NCI-H2171 treated with DMSO at 0.1 percent for 48 hours (cell line): Measurements from ENCODE around the gene PARD3B.

Experiments used
- DNase-seq: peaks from one replicate; lab custom pipeline; 2025; lab: John Stamatoyannopoulos, UW

PARD3B gene

GRCh38 chr2:204948822-204949221 is 403.5 kb downstream of the PARD3B start:
- DNase-seq: no peak

DNA sequence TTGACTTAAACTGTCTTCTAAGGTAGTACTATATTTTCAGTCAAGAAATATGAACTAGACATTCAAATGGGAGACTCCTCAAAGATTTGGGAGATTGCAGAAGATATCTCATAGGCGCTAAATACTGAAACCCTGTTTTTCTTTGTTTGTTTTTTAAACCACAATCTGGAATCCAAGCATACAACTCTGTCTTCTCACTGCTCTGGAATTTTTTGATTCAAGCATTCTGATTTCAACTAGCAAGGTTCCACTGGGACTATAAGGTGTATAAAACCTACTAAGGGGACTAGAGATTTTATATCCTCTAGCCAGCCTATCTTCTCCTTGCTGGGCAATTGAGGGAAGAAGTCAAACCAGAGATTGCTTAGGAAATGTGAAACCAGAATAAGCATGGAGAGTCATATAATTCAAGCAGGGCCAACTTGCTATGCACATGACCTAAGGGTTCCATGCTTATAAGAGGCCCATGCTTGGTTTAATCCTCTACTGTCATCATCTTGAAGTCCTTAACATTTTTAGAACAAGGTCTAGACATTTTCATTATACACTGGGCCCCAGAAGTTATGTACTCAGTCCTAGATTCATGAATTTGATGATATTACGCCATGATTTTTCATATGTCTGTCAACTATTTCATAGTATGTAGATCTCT is 405.5 kb downstream of the PARD3B start:
- DNase-seq: no peak

DNA sequence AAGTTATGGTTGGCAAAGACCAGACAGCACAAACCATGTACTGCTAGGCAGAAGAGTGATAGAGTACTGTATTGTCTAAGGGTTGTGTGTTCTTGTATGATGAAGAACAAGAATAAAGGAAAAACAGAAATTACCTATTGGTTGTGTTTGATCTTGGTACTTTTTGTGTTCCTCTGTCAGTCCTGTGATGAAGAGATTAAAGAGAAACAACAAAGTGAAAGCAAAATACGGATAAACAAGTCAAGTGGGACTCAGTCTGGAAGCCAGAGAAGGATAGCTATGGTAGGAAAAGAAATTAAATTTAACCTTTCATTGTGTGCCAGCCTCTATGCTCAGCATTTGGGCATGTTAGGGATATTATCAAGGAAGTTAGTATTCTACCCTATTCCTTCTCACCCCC is 413.1 kb downstream of the PARD3B start:
- no peak for DNase-seq

DNA sequence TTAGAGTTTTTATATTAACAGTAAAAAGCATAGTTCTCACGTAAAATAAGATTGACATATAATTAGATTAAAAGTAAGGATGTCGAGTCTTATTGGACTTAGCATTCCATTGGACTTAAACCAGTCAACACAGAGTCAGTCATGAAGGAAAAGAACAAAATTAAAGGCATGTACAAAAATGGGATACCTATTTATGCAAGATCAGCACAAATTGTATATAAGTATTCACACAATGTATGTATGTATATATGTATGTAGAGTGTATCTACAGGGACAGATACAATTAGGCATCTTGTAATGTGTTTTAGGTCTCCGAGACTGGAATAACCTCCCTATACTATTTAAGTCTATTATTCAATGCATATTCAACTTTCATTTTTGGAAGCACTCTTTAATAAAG is 419.1 kb downstream of the PARD3B start:
- no peak for DNase-seq

DNA sequence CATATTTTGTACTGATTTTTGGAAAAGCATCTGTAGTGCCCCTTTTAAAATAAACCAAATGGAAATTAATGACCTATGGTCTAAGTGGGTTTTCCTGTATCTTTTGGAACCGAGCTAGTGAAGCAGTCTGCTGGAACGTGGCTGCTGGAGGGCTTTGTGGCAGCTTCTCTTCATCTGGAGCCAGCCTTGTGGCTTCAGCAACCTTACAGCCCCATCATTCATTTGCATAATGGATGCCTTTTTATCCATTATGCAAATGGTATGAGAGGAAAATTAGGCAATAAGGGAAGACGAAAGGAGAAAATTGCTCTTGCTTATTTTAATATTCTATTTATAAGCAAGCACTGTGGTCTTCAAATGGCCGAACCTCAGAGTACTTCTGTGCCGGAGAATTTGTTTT is 421.0 kb downstream of the PARD3B start:
- no peak for DNase-seq

GRCh38 chr2:204967199-204967960 is 422.1 kb downstream of the PARD3B start:
- DNase-seq: peak; percentile 78

DNA sequence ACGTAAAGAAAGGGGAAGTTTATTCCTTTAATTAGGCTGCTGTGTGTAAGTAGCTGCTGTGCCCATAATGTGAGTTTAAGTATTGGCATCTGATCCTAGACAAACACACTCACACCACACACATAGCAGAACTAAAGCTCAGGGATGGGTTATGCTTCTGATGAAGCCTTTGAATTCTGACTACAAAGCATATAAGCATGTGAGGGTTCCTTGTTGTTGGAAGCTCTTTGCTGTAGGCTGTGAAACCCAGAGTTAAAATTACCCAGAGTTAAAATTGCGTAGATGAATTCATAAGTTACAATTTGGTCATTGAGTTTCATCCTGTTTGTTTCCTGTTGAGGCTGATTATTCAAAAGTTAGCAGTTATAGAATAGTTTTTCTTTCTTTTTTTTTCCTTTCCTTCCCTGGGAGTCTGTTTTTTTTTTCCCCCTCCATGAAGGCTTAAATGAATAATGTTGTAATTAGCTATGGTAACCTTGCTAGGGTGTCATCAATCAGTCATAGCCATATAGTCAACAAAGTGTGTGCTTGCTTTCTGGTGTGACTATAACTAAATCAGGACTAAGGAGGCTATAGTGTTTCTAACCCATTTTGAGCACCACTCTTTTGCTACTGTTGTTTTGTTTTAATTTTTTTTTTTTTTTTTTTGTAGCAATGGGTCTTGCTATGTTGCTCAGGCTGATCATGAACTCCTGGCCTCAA is 426.1 kb downstream of the PARD3B start:
- no peak for DNase-seq

GRCh38 chr2:204972161-204972560 is 426.9 kb downstream of the PARD3B start:
- no peak for DNase-seq

- DNase-seq: no peak
Measured at GRCh38 chr2:204972606-204973336, 427.5 kb downstream of the PARD3B start.

DNA sequence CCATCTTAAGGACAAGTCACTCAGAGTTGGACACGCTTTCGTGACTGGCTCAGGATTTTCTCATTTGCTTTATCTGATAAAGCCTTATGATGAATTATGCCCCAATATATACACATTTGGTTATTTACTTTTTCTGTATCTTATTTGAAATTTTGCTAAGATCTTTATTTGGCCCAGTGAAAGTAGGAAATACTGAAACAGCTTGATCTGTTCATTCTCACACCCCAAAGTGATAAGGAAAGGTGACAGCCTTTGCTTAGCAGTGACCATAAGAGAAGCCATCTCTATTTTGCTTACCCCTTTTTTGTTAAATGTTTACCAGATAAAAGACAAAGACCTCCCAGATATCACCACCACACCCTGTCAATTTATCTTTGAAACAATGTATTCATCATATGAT is 428.3 kb downstream of the PARD3B start:
- no peak for DNase-seq

- no peak for DNase-seq
Measured at GRCh38 chr2:204974487-204974886, 429.2 kb downstream of the PARD3B start.

DNA sequence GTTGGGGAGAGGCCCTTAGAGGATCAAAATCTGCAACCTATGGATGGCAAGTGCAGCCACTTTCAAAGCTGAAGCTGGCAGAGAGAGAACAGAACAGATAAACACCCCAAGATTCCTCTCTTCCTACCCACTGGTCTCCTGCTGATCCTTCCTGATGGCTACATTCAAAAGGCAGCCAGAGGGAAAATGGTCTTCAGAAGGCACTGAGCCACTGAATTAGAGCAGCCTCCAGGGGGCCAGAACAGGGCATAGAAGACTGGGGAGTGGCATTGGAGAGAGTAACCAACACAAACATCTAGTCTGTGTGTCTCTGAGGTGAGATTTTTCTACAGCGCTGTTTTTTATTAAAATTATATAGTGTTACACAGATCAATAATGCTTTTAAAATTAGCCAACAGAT is 432.6 kb downstream of the PARD3B start:
- DNase-seq: no peak

DNA sequence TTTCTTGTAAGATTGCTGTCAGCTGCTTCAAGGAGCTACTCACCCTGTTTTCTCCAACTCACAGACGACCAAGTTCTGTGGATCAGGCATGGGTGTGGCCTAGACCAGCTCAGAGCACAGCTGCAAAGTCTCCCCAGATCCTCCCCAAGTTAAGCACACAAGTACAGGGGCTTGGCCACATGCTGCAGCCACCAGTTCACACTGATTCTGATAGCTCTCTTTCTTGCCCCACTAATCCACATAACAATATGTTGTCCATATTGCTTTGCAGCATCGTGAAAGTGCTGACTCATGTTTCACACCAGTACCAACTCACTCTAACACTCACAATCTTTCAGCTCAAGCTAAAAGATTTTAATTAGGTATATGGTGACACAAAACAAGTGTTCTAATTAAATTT is 437.0 kb downstream of the PARD3B start:
- peak; percentile 41 for DNase-seq

- peak; percentile 27 for DNase-seq
Measured at GRCh38 chr2:204984518-204984917, 439.2 kb downstream of the PARD3B start.

DNA sequence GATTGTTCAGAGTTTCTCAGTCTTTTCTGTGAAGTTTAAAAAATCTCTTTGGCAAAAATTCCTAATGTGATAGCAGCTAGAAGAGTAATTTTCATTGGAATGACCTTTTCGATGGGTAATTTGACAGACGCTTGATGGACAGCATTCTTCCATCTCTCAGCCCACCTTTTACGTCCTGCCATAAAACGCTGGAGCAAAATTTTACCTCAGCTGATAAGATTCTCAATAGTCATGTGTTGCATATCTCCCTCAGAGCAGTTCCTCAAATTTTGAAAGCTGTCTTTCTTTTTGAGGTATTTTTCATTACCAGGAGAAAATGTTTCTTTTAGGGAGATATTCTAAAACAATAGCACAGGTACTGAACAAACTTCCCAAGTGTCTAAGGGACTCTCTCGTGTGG is 441.4 kb downstream of the PARD3B start:
- no peak for DNase-seq

DNA sequence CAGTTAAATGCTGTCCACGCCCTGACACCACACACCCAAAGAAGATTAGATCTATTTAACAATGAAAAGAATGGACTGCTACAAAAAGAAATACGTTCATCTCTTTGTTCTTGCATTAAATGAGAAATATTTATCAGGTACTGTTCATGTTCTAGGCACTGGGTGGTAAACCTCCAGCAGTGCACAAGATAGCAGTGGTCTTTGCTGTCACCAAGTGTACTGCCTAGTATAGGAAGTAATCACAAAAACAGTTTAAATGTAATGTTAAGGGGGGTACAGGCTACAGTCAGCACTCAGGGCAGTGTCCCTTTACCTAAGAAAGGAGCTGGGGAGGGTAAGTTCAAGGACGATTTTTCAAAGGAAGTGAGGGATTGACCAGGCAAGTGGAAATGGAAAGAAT is 443.6 kb downstream of the PARD3B start:
- DNase-seq: no peak

DNA sequence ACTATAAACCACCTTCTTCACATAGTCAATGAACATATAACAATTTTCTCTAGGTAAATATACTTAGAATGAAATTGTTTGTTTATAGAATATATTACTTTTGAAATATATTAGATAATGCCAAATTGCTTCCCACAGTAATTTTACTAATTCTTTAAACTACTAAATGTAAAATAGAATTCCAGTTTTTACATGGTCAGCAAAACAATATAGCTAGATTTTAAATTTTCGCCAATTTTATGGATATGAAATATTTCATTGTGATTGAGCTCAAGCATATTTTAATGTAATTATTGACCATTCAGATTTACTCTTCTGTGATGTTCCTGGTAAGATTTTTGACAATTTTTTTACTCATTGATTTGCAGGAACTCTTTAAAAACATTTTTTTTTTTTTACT is 444.6 kb downstream of the PARD3B start:
- DNase-seq: no peak

- peak; percentile 66 for DNase-seq
Measured at GRCh38 chr2:205001300-205001966, 456.2 kb downstream of the PARD3B start.

DNA sequence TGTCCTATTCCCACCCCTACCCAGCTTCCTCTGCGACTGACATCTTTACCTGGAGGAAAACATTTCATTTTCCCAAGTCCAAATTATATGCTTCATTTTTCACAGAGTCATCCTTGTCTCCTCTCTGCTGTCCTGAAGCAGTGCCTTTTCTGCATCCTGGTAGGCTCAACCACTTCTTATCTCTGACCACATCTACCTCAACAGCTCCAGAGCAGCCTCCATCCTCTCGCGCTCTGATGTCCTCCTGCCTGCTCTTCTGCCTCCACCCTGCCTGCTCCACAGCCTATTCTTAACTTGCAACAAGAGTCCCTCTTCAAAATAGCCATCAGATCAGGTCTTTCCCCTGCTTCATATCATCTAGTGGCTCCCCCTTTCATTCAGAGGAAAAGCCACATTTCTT is 457.1 kb downstream of the PARD3B start:
- DNase-seq: no peak

DNA sequence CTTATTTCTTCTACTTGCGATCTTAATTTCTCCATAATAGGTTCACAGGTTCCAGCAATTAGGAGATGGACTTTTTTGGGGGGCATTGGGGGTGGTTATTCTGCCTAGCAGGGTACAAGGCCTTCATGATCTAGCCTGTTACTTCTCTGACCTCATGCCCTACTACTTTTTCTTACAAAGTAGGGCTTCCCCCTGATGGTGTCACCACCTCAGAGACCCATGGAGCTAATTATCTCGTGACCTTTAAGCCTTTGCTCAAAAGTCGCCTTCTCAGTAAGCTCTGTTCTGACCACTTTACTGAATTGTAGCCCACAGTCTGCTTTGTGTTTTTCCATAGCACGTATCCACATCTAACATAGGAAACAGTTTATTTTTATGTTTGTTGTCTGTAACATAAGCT is 458.0 kb downstream of the PARD3B start:
- no peak for DNase-seq

DNA sequence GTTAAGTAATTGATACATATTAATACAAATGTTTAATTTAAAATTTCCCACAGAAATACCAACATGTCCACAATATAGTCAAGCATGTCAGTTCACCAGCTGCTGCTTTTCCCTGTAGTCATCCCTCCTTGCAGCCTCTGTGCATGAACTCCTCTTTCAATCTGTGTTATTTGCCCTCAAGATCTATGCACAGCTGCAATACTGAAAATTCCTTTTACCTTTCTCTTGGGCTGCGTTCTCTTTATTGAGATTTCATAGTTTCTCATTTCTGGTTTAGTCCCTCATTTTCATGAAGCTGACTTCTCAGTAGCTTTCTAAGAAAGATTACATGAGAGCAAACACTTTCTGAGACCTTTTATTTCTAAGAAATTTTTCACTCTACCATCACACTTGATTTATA is 464.9 kb downstream of the PARD3B start:
- DNase-seq: peak; percentile 19

DNA sequence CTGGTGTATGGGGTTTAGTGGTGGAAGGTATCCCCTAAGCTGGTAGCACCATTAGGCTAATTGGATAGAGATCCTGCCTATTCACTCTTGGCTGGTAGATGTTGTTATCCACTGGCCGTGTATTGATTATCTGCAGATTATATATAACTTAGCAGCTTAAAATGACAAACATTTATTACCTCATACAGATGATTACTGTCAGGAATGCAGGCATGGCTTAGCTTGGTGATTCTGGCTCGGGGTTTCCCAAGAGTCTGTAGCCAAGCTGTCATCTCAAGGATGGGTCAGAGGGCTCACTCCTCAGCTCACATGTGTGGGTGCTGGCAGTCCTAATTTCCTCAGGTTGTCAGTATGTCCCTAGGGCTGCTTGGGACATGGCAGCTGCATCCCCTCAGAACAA is 465.8 kb downstream of the PARD3B start:
- DNase-seq: no peak
